ENCODE measurements around the gene VTI1A.
A peak's percentile ranks its signal among the peaks of the same experiment; 100 is the strongest.
"Not testable (repeated sequence)": the region's sequence is repeated elsewhere in the genome, so short reads cannot be mapped to it uniquely, and the experiment has no call there.

VTI1A gene

DNA sequence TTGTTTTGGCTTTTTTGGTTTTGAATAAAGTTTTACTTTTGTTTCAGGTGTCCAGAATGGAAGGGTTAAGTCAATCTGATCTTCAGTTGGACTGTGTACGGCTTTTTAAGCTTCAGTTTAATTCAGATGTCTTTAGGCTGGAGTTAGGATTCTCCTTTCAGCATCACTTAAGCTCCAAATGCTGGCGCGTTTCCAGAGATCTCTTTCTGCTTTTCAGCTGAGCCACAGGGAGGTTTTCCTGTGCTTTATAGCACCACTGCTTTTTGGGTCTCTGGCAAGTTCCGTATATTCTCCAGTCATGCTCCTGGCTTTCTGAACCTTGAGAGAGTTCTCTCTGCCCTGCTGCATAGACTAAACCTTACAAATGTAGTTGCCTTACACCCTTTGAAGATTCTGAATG lies 60.0 kb downstream of the VTI1A start:
- no peak for DNase-seq (ENCODE audit: low read depth)

DNA sequence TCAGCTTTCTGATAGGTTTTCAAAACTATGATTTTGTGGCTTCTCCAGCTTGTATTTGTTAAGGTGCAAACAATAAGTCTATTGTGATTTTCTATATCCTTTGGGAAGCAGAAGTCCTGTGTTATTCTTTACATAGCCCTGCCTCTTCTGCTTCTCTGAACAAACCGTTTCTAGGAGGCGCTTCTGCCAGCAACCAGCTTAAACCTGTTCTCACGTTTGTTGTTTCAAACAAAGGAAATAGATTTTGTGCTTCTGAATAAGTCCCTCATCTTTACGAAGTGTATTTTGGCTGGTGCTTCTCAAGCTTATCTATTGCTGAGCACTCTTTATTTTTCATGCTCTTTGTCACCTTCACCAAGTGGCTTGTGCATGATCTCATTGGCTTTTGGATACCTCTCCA lies 61.0 kb downstream of the VTI1A start:
- DNase-seq (ENCODE audit: low read depth), result no peak

DNA sequence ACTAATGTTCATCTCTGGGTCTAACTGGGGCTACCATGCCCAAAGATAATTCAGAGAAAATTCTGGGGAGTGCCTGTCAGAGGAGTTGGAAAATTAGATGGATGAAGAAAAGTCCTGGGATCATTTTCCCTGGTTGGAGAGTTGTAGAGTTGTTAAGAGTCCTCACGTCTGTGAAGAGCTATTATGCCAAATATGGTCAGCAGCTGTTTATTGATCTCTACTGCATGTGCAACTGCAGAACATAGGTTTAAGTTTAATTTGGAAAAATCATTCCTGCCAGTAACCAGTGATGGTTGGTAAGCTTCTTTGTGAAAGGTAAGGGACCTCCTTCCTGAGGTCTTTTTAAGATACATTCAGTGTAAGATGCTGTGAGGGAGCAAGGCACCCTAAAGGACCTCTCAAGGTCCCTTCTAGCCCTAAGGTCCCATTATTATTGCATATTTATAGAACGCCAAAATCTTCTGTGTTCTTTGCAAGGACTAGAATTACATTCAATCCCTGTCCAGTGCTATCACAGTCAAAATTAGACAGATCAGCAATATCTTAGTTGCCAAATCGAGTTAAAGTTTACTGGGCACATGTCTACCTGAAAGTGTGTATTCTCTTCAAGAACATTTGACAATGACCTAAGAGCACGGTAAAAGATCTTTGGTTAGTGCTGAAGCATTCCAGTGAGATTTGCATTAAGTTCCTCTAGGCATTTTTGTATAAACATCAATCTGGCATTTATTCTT lies 62.7 kb downstream of the VTI1A start:
- no peak for DNase-seq (ENCODE audit: low read depth)

DNA sequence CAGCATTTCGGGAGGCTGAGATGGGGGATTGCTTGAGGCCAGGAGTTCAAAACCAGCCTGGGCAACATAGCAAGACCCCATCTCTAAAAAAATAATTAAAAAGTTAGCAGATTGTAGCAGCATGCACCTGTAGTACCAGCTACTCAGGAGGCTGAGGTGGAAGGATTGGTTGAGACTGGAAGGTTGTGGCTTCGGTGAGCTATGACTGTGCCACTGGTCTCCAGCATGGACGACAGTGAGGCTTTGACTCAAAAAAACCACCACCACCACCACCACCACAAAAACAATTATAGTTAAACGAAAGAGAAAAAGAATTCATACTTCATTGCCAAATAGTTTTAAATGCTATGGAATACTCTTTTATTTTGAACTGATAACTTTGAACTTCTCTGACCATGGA lies 63.4 kb downstream of the VTI1A start:
- DNase-seq (ENCODE audit: low read depth), result no peak

DNA sequence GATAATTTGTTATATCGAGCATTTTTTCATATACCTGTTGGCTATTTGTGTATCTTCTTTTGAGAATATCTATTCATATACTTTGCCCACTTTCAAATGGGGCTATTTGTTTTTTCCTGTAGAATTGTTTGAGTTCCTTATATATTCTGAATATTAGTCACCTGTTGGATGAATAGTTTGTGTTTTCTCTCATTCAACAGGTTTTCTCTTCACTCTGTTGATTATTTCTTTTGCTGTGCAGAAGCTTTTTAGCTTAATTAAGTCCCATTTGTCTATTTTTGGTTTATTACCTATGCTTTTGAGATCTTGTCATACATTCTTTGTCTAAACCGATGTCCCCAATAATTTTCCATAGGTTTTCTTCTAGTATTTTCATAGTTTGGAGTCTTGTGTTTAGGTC lies 65.3 kb downstream of the VTI1A start:
- no peak for DNase-seq (ENCODE audit: low read depth)

DNA sequence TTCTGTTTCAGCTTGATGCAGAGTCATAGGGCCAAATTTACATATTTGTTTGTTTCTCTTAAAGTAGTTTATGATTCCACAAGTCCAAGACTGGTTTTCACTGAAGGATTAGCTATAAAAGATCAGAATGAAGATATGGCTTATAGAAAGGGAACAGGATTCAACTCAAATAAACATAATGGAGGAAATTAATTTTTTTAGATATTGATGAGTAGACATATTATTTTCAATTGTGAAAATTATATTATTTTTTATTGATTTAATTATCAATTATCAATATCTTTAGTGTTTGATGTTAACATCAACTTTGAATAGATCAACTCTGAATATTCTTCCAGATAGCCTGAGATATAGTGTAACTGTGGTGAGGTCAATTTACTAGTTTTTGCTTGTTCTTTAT lies 68.1 kb downstream of the VTI1A start:
- no peak for DNase-seq (ENCODE audit: low read depth)

DNA sequence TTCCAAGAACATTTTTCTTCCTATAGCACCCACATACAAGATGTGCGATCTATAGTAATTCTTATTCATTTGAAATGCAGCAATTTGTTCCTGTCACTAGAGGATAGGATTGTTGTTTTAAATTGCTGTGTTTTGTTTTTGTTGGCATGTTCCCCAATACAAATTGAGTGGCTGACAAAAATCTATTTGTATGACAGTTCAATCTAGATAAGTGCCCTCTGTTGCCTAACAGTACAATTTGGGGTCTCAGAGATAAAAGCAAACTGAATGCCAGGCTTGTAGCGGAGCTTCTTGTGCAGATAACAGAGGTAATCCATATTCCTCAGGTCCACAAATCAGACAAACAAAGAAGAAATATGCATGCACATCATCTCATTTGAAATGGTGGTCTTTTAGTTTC lies 68.8 kb downstream of the VTI1A start:
- no peak for DNase-seq (ENCODE audit: low read depth)

DNA sequence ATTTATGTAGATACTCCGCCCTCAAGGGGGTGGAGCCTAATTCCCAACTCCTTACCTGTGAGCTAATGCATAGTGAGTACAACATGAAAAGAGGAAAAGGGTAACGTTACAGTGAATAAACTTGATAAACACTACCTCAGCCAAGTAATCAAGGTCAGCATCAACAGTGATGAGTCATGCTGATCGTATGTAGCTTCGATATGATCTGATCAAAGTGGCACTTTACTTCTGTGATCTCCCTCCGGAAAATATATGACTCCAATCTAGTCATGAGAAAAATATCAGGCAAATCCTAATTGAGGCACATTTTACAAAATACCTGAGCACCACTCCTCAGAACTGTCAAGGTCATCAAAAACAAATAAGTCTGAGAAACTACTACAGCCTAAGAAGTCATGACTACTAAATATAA lies 70.4 kb downstream of the VTI1A start:
- DNase-seq (ENCODE audit: low read depth), result no peak

DNA sequence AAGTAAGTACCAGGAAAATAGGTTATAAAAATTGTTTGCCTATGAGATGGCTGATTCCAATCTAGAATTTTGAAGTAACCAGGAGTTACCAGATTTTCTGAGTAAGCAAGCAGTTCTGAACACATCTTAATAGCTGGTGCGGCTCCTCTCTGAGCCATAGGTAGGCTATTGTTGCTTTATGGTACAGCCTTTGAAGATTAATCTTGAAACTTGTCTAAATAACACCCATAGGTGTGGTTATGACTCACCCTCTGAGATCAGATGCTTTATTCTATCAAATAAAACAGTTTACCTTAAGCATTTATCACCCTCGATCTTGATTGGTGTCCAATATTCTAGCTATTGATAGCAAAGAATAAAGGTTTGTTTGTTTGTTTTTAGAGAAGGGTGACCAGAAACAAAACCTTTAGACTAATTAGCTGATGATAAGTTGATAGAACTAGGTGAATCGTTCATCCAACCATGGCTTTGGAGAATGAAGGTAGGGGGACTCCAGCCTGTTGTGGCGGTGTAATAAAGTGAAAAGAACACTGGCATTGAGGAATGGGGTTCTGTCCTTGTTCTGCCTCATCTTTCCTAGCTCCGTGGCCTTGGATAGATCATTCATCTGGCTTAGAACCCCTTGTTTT lies 72.2 kb downstream of the VTI1A start:
- DNase-seq (ENCODE audit: low read depth), result no peak

DNA sequence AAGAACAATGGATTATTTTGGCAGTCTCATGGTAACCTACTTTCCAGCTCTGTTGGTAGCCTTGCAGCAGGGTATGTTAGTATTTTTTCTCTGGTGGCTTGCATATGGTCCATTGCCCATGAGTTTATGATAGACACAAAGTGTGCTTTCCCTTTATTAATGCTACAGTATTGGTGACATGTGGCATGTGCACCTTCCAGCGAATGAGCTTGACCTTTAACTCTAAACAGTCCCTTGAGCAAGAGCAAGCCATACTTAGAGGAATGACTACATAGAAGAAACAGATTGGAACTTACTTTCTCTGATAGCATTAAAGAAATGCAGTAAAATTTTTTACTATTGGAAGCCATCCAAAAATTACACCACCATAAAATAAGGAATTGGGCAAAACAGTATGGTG lies 73.9 kb downstream of the VTI1A start:
- DNase-seq (ENCODE audit: low read depth), result no peak

DNA sequence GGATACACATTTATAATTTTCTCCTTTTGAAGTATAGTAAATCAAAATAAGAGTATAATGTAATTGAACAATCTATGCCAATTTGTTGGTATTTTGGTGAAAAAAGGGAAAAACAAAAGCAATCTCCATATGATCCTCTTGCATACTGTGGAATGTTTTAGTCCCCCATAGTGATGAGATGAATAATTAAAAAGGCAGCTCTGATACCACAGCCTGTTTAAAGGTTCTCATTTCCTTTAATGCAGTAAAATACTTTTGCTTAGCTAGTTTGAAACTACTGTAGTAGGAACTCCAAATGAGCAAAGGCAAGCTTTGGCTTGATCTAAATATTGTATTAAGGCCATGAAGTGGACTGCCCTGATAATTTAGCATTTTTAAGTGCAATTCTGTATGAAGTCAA lies 77.6 kb downstream of the VTI1A start:
- DNase-seq (ENCODE audit: low read depth), result no peak

DNA sequence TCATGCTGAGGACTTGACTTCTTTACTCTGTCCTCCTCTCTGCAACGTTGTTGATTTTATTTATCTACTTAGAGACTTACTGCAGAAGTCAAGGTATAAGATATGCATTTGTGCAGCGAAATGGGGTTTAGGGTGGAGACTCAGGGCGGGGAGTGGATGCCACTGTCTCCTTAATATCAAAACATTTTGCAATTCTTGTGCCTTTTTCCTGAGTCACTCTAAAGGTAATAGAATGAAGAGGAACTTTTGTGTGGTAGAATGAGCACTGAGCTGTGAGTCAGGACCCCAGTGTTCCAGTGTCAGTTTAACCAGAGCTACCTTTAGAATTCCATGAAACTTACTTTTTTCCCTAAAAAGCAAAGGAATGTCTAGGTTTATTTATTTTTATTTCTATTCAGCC lies 78.2 kb downstream of the VTI1A start:
- DNase-seq (ENCODE audit: low read depth), result peak; percentile 12

DNA sequence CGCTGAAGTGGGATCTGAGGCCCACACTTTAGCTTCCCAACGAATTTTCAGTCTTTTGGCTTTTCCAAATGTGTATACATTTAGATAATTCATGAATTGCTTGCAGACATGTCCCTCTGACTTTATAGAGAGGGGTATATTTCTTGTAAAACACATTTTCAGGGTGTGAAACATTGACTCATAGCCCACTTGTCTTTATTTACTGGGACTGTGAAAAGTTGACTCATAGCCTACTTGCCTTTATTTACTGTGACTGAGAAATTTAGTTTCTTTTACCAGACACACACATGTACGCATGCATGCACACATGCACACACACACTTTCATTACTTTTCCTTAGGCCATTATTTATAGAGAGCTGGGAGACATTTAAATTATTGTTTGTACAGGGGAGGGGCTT lies 79.1 kb downstream of the VTI1A start:
- DNase-seq (ENCODE audit: low read depth), result peak; percentile 12

DNA sequence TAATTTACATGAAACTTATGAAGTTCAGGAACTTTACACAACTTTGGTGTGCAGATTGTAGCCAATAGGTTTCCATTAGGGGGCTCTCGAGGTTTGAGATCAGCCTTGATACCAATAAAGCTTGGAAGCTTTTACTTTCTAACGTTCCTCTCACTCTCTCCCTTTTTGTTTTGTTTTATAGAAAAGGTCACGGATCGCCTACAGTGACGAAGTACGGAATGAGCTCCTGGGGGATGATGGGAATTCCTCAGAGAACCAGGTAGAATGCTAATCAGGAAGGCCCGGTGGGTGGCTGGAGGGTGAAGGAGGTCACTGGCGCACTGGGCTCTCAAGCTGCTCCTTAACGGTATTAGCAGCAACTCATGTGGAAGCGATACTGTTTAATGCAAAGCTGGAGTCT lies 79.9 kb downstream of the VTI1A start:
- no peak for DNase-seq (ENCODE audit: low read depth)

DNA sequence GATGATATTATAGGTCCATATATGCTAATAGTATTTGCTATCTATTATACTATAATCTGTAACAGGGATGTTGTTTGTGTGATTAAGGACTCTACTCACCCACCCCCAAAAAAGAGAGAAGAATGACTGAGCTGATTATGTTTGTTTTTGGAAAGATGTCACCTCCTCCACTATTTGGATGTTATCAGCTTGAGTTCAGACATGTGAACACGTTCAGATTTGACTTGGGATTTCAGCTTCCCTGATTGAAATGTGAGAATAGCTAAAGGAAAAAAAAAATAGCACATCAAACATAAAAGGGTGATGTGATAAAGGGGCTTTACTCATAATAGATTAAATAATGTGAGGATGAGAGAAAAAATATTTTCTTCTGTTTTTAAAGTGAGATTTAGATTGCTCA lies 81.2 kb downstream of the VTI1A start:
- no peak for DNase-seq (ENCODE audit: low read depth)

DNA sequence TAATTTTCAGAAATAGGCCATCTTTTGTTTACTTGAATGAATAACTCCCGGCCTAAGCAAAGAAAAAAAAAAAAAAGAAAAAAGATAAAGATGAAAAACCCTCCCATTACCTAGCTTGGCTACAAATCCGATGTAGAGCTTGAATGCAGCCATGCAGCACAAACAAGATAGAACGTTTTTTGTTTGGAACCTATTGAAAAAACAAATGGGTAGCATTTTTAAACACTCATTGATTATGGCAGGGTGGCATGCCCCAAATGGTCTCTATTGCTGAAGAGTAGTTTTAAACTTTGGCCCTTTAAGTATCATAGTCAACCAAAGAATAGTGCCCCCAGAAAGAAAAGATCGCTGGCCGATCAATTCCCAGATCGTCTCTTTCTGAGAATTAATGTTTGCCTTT lies 84.4 kb downstream of the VTI1A start:
- DNase-seq (ENCODE audit: low read depth), result no peak

DNA sequence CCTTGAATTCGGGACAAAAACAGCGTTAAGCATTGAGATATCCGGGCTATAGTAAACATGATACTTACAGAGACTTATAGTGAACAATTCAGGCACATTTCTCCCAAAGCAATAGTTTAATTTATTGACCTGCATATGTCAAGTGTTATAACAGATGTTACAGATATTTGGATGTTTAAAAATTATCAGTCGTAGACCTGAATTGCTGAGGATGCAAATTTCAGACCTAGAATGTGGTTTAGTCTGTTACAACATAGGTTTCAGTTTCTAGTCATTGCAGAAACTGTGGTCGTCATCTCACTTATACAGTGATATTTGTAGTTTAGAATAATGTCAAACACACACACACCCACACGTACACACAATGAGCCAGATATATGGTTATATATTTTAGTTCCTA lies 85.2 kb downstream of the VTI1A start:
- DNase-seq (ENCODE audit: low read depth), result peak; percentile 32

DNA sequence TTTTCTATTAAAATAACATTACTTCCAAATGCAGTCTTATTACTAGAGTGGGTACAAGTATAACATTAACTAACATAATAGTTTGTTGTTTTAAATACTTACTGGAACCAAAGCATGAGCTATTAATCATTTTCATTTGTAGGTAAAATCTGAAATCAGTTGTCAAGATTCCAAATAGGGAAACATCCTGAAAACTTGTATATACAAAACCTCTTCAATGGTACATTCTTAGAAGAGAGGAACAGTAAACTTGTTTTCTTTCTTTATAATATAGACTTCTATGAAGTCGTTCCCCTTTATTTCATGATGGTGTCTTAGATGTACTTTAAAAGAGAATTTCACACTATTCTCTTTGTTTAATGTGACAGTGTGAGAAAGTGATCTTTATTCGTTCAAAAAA lies 85.9 kb downstream of the VTI1A start:
- no peak for DNase-seq (ENCODE audit: low read depth)

DNA sequence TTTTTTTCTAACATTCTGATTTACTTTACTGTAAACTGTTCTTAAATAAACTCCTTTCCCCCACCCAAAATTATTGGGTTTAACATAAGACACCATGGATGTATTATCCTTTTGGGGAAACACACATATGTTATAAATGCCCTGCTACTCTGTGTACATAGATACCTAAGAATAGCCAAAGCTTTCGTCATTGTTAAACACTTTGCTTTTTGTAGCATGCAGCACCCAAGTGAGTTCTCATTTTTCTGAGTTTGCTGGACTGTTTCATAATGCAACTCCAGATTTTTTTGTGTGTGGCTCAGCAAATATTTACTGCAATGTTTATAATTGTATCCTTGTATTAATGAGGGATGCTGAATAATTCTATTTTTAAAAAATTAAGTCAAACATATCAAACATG lies 86.9 kb downstream of the VTI1A start:
- DNase-seq (ENCODE audit: low read depth), result no peak

DNA sequence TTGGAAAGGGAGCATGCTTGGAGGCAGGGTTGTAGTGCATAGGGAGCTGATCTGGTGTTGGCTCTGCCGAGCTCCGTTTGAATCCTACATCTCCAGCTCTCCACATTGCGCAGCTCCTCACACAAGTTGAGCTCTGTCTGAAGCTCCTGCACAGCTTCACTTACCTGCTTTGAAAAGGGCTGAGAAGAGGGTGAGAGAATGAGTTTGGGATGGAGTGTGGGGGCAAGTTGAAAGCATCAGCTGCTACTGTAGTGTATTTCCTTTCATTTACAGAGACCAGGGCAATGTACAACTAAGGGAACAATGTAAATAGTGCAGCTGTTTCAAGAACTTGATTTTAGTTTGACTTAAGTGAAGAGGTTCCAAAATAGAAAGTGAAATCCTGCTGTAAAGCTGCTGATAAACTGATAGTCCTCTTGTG lies 88.5 kb downstream of the VTI1A start:
- DNase-seq (ENCODE audit: low read depth), result no peak

DNA sequence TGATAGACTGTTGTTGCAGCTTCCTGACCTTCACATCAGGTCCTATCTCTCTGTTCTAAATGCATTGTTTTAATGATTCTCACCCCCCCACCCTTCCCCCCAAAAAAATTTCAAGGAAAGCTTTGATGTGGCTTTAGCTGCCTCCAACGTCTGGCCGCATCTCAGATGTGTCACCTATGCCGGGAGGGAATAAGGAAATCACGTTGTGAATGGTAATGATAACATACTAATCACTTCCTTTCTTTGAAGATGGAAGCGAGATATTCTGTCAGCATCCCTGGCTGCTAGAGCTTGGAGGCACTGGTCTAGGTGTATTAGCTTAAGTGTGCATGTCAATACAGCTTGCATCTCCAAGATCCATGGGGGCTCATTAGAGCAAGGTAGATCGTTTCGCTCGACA lies 89.6 kb downstream of the VTI1A start:
- no peak for DNase-seq (ENCODE audit: low read depth)

DNA sequence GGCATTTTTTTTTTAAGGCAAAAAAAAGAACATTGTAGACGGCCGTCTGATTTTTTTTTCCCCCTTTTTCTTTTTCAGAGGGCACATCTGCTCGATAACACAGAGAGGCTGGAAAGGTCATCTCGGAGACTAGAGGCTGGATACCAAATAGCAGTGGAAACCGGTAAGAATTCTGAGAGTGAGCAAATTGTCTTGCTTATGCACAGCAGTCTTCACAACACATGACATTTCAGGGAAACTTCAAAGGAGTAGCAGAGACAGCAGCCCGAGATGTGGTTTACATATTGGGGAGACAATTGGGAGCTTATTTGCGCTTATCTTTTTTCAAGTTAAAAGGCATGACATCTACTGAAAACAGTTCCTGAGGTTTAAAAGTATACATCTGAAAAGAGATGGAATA lies 91.2 kb downstream of the VTI1A start:
- DNase-seq (ENCODE audit: low read depth), result no peak

DNA sequence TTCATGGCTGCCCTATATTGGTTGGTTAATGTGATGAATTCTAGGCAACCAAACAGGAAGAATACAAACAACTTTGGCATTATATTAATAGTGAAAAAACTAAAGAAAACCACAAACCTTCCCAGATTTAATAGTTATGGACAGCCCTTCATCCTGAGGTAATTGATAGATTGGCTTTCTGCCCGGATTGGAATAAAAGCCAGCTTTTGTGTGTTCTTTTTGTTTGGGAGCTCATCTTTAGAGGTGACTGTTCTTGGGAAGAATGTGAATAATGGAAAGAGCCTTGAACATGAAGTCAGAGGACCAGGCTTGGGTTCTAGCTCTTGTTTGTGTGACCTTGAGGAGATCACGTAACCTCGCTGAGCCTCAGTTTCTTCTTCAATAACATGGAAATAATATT lies 92.3 kb downstream of the VTI1A start:
- no peak for DNase-seq (ENCODE audit: low read depth)

DNA sequence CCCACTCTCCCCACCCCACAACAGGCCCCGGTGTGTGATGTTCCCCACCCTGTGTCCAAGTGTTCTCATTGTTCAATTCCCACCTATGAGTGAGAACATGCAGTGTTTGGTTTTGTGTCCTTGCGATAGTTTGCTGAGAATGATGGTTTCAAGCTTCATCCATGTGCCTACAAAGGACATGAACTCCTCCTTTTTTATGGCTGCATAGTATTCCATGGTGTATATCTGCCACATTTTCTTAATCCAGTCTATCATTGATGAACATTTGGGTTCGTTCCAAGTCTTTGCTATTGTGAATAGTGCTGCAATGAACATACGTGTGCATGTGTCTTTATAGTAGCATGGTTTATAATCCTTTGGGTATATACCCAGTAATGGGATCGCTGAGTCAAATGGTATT lies 95.8 kb downstream of the VTI1A start:
- DNase-seq (ENCODE audit: low read depth), result not testable (repeated sequence)

Data from amniotic epithelial cell (primary cell).